ENCODE results near the gene SLAMF7. TPM values are rescaled to one million over a fixed set of nuclear protein-coding genes. Genes with fewer than 3 reads are reported as not detected.

The SLAMF7 gene
- total and polyA plus RNA-seq, 2 of the 13 experiments (the other 11 are each of a cell fraction or from before 2014, with no cell fraction given): not detected

DNA sequence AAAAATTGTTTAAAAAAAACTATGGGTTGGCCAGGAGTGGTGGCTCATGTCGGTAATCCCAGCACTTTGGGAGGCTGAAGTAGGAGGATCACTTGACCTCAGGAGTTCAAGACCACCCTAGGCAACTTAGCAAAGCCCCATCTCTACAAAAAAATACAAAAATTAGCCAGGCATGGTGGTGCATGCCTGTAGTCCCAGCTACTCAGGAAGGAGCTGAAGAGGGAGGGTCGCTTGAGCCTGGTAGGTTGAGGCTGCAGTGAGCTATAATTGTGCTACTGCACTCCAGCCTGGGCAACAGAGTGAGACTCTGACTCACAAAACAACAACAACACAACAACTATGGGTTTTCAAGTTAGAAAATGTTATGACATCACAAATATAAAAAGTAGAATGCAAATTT, 16.4 kb downstream of the SLAMF7 start:
- H4K20me1 ChIP-seq (ENCODE audit: insufficient read depth, low read length): no peaks in the 10 kb centered on the region
- no peaks in the 10 kb centered on the region for H3K36me3 ChIP-seq (replicated peaks in 1 of 2; ENCODE audit: control insufficient read depth in 1 of 2, insufficient read depth in 2 of 2, low read length in 2 of 2)
- no peaks in the 10 kb centered on the region for H3K9me3 ChIP-seq (ENCODE audit: low read length)
- BruUV-seq (replicated peaks): no TSS peak
- 8% methylated on average over 2 of the region's 2 CpGs for WGBS (ENCODE audit: low lambda C conversion rate)
- no peak overlapping the region for H3K9ac ChIP-seq (ENCODE audit: insufficient read depth, low read depth, low read length)
- ATAC-seq (no peak), FAIRE-seq (no peak), DNase-seq (ENCODE audit: low spot score) (no peak)
- H3K27ac ChIP-seq (ENCODE audit: extremely low read length, insufficient read depth, low read length): no peak overlapping the region
- no peak overlapping the region for H3K4me3 ChIP-seq (replicated peaks in 1 of 3; ENCODE audit: insufficient read depth in 1 of 3, low read depth in 2 of 3, low read length in 3 of 3)
- H3K79me2 ChIP-seq (ENCODE audit: insufficient read depth, low read length): no peaks in the 10 kb centered on the region
- CTCF ChIA-PET (ENCODE audit: low intra/inter-chr PET ratio, low total read pairs): no interaction called here
- intact Hi-C loops (cut with micrococcal nuclease; ENCODE audit: unreplicated experiment) (no loop called here), in situ Hi-C loops (cut with HindIII; ENCODE audit: extremely low pct_ligation_motif_present, low pct_unique_long_range_greater_than_20kb) (no loop called here)
- TF ChIP-seq CREB1 (IDR thresholded peaks at IDR 0.05): 0 out of 2 replicates have a peak, but pooled peaks have one; percentile 23
- no peak for TF ChIP-seq CREB1 (CRISPR knock-in tag; IDR thresholded peaks at IDR 0.05)
- TF ChIP-seq FOXO1 (CRISPR knock-in tag; IDR thresholded peaks at IDR 0.05): no peak
- peaks cover 2 to 4% of the 10 kb centered on the region in 2 experiments; a peak in 2 of 5 replicates for H3K27me3 ChIP-seq (ENCODE audit: control insufficient read depth in 1 of 2, insufficient read depth in 2 of 2, low read length in 2 of 2)
- H3K4me1 ChIP-seq (ENCODE audit: insufficient read depth, low read length): no peaks in the 10 kb centered on the region
- POLR2A ChIA-PET: no interaction called here
- H3K4me2 ChIP-seq (ENCODE audit: low read depth, low read length): no peak overlapping the region
- H2AFZ ChIP-seq (ENCODE audit: low read length): no peak overlapping the region

DNA sequence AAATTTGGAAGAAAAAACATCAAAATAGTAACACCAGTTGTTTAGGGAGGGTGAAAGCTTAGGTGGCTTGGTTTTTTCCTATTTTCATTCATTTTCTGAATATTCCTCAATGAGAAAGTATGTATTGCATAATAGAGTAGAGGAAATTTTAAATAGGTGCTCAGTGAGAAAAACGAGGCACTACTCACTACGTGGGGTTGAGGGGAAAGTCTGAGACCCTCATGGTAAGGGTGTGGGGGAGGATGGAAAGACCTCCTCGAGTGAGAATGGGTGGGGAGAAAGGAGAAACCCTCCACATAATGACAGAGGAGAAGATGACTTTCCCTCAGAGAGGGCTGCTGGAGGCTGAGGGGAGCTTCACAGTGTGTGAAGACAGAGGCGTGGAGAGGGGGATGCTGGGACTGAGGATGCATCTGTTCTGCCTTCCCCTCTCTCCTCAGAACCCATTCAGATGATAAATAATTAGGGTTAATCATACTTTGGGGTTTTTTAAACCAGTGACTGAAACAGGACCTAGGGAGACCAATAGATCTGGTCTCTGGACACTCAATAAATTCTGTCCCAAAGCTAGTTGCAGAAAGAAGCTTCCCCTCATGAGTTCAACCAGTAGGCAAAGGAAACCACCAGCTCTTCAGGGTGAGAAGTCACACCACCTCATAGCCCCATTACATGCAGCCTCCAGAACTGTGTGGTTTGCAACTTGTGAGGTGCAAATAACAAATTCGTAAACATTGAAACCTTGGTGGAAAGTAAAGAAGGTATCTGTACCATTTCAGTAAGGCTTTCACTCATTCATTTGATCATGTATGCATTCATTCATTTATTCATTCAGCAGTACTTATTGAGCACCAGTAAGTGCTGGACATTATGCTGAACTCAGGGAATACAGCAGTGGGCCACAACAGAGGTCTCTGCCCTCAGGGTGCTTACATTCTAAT, 17.1 kb downstream of the SLAMF7 start:
- H3K36me3 ChIP-seq (replicated peaks in 1 of 2; ENCODE audit: control insufficient read depth in 1 of 2, insufficient read depth in 2 of 2, low read length in 2 of 2): no peaks in the 10 kb centered on the region
- BruUV-seq (replicated peaks): no TSS peak
- no peak overlapping the region for H2AFZ ChIP-seq (ENCODE audit: low read length)
- no peaks in the 10 kb centered on the region for H4K20me1 ChIP-seq (ENCODE audit: insufficient read depth, low read length)
- no peaks in the 10 kb centered on the region for H3K4me1 ChIP-seq (ENCODE audit: insufficient read depth, low read length)
- H3K4me3 ChIP-seq (replicated peaks in 1 of 3; ENCODE audit: insufficient read depth in 1 of 3, low read depth in 2 of 3, low read length in 3 of 3): no peak overlapping the region
- DNase-seq (ENCODE audit: low spot score) (no peak), ATAC-seq (no peak), FAIRE-seq (no peak)
- H3K9ac ChIP-seq (ENCODE audit: insufficient read depth, low read depth, low read length): no peak overlapping the region
- POLR2A ChIA-PET: no interaction called here
- TF ChIP-seq XBP1 (CRISPR knock-in tag; IDR thresholded peaks at IDR 0.05): no peak
- TF ChIP-seq, protein P1, sequence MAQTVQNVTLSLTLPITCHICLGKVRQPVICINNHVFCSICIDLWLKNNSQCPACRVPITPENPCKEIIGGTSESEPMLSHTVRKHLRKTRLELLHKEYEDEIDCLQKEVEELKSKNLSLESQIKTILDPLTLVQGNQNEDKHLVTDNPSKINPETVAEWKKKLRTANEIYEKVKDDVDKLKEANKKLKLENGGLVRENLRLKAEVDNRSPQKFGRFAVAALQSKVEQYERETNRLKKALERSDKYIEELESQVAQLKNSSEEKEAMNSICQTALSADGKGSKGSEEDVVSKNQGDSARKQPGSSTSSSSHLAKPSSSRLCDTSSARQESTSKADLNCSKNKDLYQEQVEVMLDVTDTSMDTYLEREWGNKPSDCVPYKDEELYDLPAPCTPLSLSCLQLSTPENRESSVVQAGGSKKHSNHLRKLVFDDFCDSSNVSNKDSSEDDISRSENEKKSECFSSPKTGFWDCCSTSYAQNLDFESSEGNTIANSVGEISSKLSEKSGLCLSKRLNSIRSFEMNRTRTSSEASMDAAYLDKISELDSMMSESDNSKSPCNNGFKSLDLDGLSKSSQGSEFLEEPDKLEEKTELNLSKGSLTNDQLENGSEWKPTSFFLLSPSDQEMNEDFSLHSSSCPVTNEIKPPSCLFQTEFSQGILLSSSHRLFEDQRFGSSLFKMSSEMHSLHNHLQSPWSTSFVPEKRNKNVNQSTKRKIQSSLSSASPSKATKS (CRISPR knock-in tag; IDR thresholded peaks at IDR 0.05): no peak
- no peak for TF ChIP-seq ZNF841 (CRISPR knock-in tag; IDR thresholded peaks at IDR 0.05; ENCODE audit: borderline replicate concordance)
- no peak for TF ChIP-seq ZNF720 (CRISPR knock-in tag; IDR thresholded peaks at IDR 0.05)
- no peak for TF ChIP-seq SMAD1 (CRISPR knock-in tag; IDR thresholded peaks at IDR 0.05; ENCODE audit: borderline replicate concordance, low read depth)
- TF ChIP-seq MEIS1 (CRISPR knock-in tag; IDR thresholded peaks at IDR 0.05; ENCODE audit: borderline replicate concordance): no peak
- no peak for TF ChIP-seq TAF1 (CRISPR knock-in tag; IDR thresholded peaks at IDR 0.05)
- intact Hi-C loops (cut with micrococcal nuclease; ENCODE audit: unreplicated experiment) (no loop called here), in situ Hi-C loops (cut with HindIII; ENCODE audit: extremely low pct_ligation_motif_present, low pct_unique_long_range_greater_than_20kb) (no loop called here)
- H3K4me2 ChIP-seq (ENCODE audit: low read depth, low read length): no peak overlapping the region
- no peaks in the 10 kb centered on the region for H3K9me3 ChIP-seq (ENCODE audit: low read length)
- WGBS (ENCODE audit: low lambda C conversion rate): 4% methylated on average over 5 of the region's 5 CpGs
- H3K27me3 ChIP-seq (ENCODE audit: control insufficient read depth in 1 of 2, insufficient read depth in 2 of 2, low read length in 2 of 2): peaks cover 0 to 1% of the 10 kb centered on the region in 2 experiments; a peak in 2 of 5 replicates
- CTCF ChIA-PET (ENCODE audit: low intra/inter-chr PET ratio, low total read pairs): no interaction called here
- no peak overlapping the region for H3K27ac ChIP-seq (ENCODE audit: extremely low read length, insufficient read depth, low read length)
- H3K79me2 ChIP-seq (ENCODE audit: insufficient read depth, low read length): no peaks in the 10 kb centered on the region
